Osteocyte (in vitro differentiated cells): ENCODE results near the gene BRIP1. TPM values are rescaled to one million over a fixed set of nuclear protein-coding genes. Genes with fewer than 3 reads are reported as not detected.

Experiments
- DNase-seq: peaks from one replicate; pipeline ENCODE4 v3.0.0; 2021; ENCODE audit warnings: mixed read lengths; ENCODE audit not compliant: unreplicated experiment; ENCODE audit errors: extremely low spot score
- H3K27ac Mint-ChIP-seq: one replicate; pipeline ENCODE4 v1.8.0; 2021; ENCODE audit warnings: mild to moderate bottlenecking, mixed read lengths; ENCODE audit not compliant: unreplicated experiment
- H3K27me3 Mint-ChIP-seq: one replicate; pipeline ENCODE4 v1.8.0; 2021; ENCODE audit warnings: mixed read lengths; ENCODE audit not compliant: unreplicated experiment
- H3K36me3 Mint-ChIP-seq: one replicate; pipeline ENCODE4 v1.8.0; 2021; ENCODE audit warnings: mixed read lengths; ENCODE audit not compliant: unreplicated experiment
- H3K4me1 Mint-ChIP-seq: one replicate; pipeline ENCODE4 v1.8.0; 2021; ENCODE audit warnings: mixed read lengths; ENCODE audit not compliant: unreplicated experiment
- H3K4me3 Mint-ChIP-seq: one replicate; pipeline ENCODE4 v1.8.0; 2021; ENCODE audit warnings: mild to moderate bottlenecking, moderate library complexity, mixed read lengths; ENCODE audit not compliant: unreplicated experiment
- H3K9me3 Mint-ChIP-seq: one replicate; pipeline ENCODE4 v1.8.0; 2021; ENCODE audit warnings: mixed read lengths; ENCODE audit not compliant: unreplicated experiment
- CTCF ChIP-seq: fragments of 200-600 bp; sonication (generic); IDR thresholded peaks from 2 replicates; pipeline ENCODE4 v1.5.0; 2021; ENCODE audit warnings: antibody characterized with exemption, mild to moderate bottlenecking, moderate library complexity
- total RNA-seq: library from RNA; stranded (reverse); gene quantifications from 2 replicates; pipeline ENCODE4 v1.2.1, GENCODE V29; 2021

BRIP1 gene
- total RNA-seq, 1 donor from 2014 or later, result 4.6 TPM

GRCh38 chr17:61812747-61813146 lies 50.6 kb downstream of the BRIP1 start:
- no peak for DNase-seq
- Mint-ChIP-seq H3K36me3 (no peaks in the 10 kb centered on the region), H3K4me1 (peaks cover 37% of the 10 kb centered on the region), H3K27me3 (no peaks in the 10 kb centered on the region), H3K27ac (peak overlapping the region; percentile 29), H3K9me3 (no peaks in the 10 kb centered on the region), H3K4me3 (no peak overlapping the region)
- TF ChIP-seq CTCF, result no peak

- no peaks in the 10 kb centered on the region for H3K36me3 Mint-ChIP-seq
- DNase-seq, result no peak
- H3K27ac Mint-ChIP-seq, result peak overlapping the region; percentile 42
- H3K4me1 Mint-ChIP-seq, result peaks cover 42% of the 10 kb centered on the region
- no peak for TF ChIP-seq CTCF
- no peaks in the 10 kb centered on the region for H3K9me3 Mint-ChIP-seq
- no peak overlapping the region for H3K4me3 Mint-ChIP-seq
- no peaks in the 10 kb centered on the region for H3K27me3 Mint-ChIP-seq
These were observed 53.4 kb downstream of the BRIP1 start for GRCh38 chr17:61809816-61810392.

GRCh38 chr17:61808442-61808841 lies 54.9 kb downstream of the BRIP1 start:
- no peak for DNase-seq
- no peaks in the 10 kb centered on the region for H3K36me3 Mint-ChIP-seq
- no peaks in the 10 kb centered on the region for H3K27me3 Mint-ChIP-seq
- no peak overlapping the region for H3K27ac Mint-ChIP-seq
- H3K4me3 Mint-ChIP-seq, result no peak overlapping the region
- TF ChIP-seq CTCF, result no peak
- H3K9me3 Mint-ChIP-seq, result no peaks in the 10 kb centered on the region
- peaks cover 40% of the 10 kb centered on the region for H3K4me1 Mint-ChIP-seq

DNA sequence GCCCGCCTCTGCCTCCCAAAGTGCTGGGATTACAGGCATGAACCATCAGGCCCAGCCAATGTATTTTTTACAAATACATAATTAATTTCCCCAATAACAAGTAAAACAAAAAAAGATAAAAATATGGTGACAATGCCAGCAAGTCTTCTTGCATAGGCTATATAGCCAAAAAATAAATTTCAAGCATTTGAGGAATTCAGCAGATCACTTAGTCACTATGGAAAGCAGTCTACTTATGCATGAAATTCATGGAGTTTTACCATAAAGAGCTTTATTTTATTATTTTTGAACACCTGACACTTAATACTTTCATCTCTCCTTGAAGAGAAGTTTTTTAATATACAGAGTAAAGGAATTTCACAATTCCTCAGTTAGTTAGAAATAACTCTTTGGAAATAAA lies 56.4 kb downstream of the BRIP1 start:
- no peaks in the 10 kb centered on the region for H3K36me3 Mint-ChIP-seq
- H3K27ac Mint-ChIP-seq, result peak overlapping the region; percentile 38
- no peaks in the 10 kb centered on the region for H3K27me3 Mint-ChIP-seq
- no peak for TF ChIP-seq CTCF
- peaks cover 28% of the 10 kb centered on the region for H3K4me1 Mint-ChIP-seq
- no peak for DNase-seq
- H3K9me3 Mint-ChIP-seq, result no peaks in the 10 kb centered on the region
- H3K4me3 Mint-ChIP-seq, result no peak overlapping the region

- H3K4me3 Mint-ChIP-seq, result no peak overlapping the region
- no peaks in the 10 kb centered on the region for H3K36me3 Mint-ChIP-seq
- no peak for TF ChIP-seq CTCF
- peaks cover 28% of the 10 kb centered on the region for H3K4me1 Mint-ChIP-seq
- H3K27ac Mint-ChIP-seq, result peak overlapping the region; percentile 18
- H3K9me3 Mint-ChIP-seq, result no peaks in the 10 kb centered on the region
- no peak for DNase-seq
- no peaks in the 10 kb centered on the region for H3K27me3 Mint-ChIP-seq
These were observed 57.1 kb downstream of the BRIP1 start for GRCh38 chr17:61806081-61806828.
